PC-9 (cell line): Measurements from ENCODE around the gene LRRC58. TPM values are rescaled to one million over a fixed set of nuclear protein-coding genes. Genes with fewer than 3 reads are reported as not detected.
"Not testable (repeated sequence)": the region's sequence is repeated elsewhere in the genome, so short reads cannot be mapped to it uniquely, and the experiment has no call there.

ENCODE experiments used
- BruUV-seq: library from RNA; stranded (reverse); fragments of 400-500 nt; replicated peaks from 2 replicates; lab custom pipeline; 2021; lab: Mats Ljungman, UMichigan
- CTCF ChIA-PET: fragments of 300-600 bp; sonication (Branson Sonifier 250); formaldehyde crosslinking; loops from one replicate; lab custom pipeline; 2022; ENCODE audit warnings: antibody characterized with exemption; lab: Charles Lee
- POLR2A ChIA-PET: fragments of 300-600 bp; sonication (Branson Sonifier 250); formaldehyde crosslinking; loops from one replicate; lab custom pipeline; 2022; ENCODE audit warnings: antibody characterized with exemption; ENCODE audit not compliant: unreplicated experiment; lab: Charles Lee
- DNase-seq, 2 experiments: peaks; one replicate each; pipeline versions ENCODE4 v3.0.0 to v3.0.0-alpha.2; 2015 to 2022; ENCODE audit warnings: mixed read lengths in 1 of 2
- H2AFZ ChIP-seq: fragments of 200-600 bp; sonication (generic); 2 replicates; pipeline ENCODE4 v1.8.1; 2017; ENCODE audit warnings: antibody characterized with exemption
- H3F3A ChIP-seq: fragments of 200-600 bp; sonication (generic); 2 replicates; pipeline ENCODE4 v1.8.1; 2017; ENCODE audit warnings: antibody characterized with exemption, mild to moderate bottlenecking, low read depth; ENCODE audit not compliant: insufficient read depth
- H3K27ac ChIP-seq: fragments of 200-600 bp; sonication (generic); 2 replicates; pipeline ENCODE4 v1.6.1; 2016; ENCODE audit warnings: mixed run types
- H3K27me3 ChIP-seq: fragments of 200-600 bp; sonication (generic); 2 replicates; pipeline ENCODE4 v1.6.1; 2016; ENCODE audit warnings: low read depth, mixed run types; ENCODE audit not compliant: insufficient read depth
- H3K36me3 ChIP-seq: fragments of 200-600 bp; sonication (generic); 2 replicates; pipeline ENCODE4 v1.6.1; 2016; ENCODE audit warnings: low read depth, mixed run types
- H3K4me1 ChIP-seq: fragments of 200-600 bp; sonication (generic); replicated peaks from 2 replicates; pipeline ENCODE4 v1.6.1; 2016; ENCODE audit warnings: mixed run types; ENCODE audit not compliant: insufficient read depth
- H3K4me2 ChIP-seq: fragments of 200-600 bp; sonication (generic); 2 replicates; pipeline ENCODE4 v1.6.1; 2017; ENCODE audit warnings: mixed run types
- H3K4me3 ChIP-seq: fragments of 200-600 bp; sonication (generic); 2 replicates; pipeline ENCODE4 v1.6.1; 2016; ENCODE audit warnings: mixed run types
- H3K79me2 ChIP-seq: fragments of 200-600 bp; sonication (generic); 2 replicates; pipeline ENCODE4 v1.6.1; 2017; ENCODE audit warnings: low read depth, mixed run types
- H3K9me2 ChIP-seq: fragments of 200-600 bp; sonication (generic); 2 replicates; pipeline ENCODE4 v1.8.1; 2017; ENCODE audit warnings: mild to moderate bottlenecking; ENCODE audit not compliant: insufficient read depth
- H3K9me3 ChIP-seq: fragments of 200-600 bp; sonication (generic); 2 replicates; pipeline ENCODE4 v1.8.1; 2016; ENCODE audit warnings: low read depth; ENCODE audit not compliant: insufficient read depth
- H4K20me1 ChIP-seq: fragments of 200-600 bp; sonication (generic); 2 replicates; pipeline ENCODE4 v1.8.1; 2017; ENCODE audit not compliant: insufficient read depth
- CTCF ChIP-seq: fragments of 200-600 bp; sonication (generic); conservative IDR thresholded peaks from 2 replicates; pipeline ENCODE4 v1.6.1; 2017; ENCODE audit warnings: mixed run types, antibody characterized with exemption, mild to moderate bottlenecking, moderate library complexity
- EZH2 ChIP-seq: fragments of 200-600 bp; sonication (generic); IDR thresholded peaks from 2 replicates; pipeline ENCODE4 v1.8.0; 2017; ENCODE audit warnings: antibody characterized with exemption, low read depth
- intact Hi-C: fragments of 100-400 bp; cut with micrococcal nuclease; formaldehyde crosslinking; loops from one replicate; pipeline ENCODE4 v1.10.0; 2022; ENCODE audit not compliant: unreplicated experiment
- total RNA-seq: library from RNA; stranded (reverse); gene quantifications from 2 replicates; pipeline ENCODE4 v1.2.3, GENCODE V29; 2021

Gene LRRC58
- total RNA-seq, 1 experiment from 2014 or later: 28.9 TPM

DNA sequence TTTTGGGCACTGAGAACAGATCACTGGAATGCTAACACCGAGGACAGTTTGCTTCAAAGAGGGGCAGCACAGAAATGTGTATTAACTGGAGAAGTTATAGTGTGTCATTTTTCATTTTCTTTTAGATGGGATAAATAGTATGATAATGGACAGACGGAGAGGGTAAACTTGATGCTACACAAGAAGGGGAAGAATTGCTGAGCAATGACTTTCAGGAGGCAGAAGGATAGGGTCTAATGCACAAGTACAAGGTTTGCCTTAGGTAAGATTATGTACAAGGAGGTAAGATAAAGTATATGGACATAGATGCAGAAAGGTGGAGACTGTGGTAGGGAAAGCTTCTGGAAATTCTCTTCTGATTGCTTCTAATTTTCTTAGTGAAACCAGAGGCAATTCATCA is 32.3 kb upstream of the LRRC58 start:
- BruUV-seq: no TSS peak
- intact Hi-C loops: no loop called here
- POLR2A ChIA-PET: no interaction called here

DNA sequence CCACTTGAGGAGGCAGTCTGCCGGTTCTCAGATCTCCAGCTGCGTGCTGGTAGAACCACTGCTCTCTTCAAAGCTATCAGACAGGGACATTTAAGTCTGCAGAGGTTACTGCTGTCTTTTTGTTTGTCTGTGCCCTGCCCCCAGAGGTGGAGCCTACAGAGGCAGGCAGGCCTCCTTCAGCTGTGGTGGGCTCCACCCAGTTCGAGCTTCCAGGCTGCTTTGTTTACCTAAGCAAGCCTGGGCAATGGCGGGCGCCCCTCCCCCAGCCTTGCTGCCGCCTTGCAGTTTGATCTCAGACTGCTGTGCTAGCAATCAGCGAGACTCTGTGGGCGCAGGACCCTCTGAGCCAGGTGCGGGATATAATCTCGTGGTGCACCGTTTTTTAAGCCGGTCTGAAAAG is 28.8 kb upstream of the LRRC58 start:
- H3K27ac ChIP-seq, H3K36me3 ChIP-seq, H3K4me2 ChIP-seq, H3K9me3 ChIP-seq, H3K79me2 ChIP-seq, intact Hi-C loops, H3K4me3 ChIP-seq, DNase-seq, CTCF ChIA-PET, H4K20me1 ChIP-seq, POLR2A ChIA-PET, H3K4me1 ChIP-seq, H2AFZ ChIP-seq, H3F3A ChIP-seq, H3K9me2 ChIP-seq, H3K27me3 ChIP-seq, BruUV-seq: not testable (repeated sequence)

More for the DNA sequence above, 32.3 kb upstream of the LRRC58 start:
- no peak overlapping the region for H3K4me3 ChIP-seq
- H3K9me3 ChIP-seq: no peaks in the 10 kb centered on the region
- no peaks in the 10 kb centered on the region for H3F3A ChIP-seq
- no peak overlapping the region for H3K27ac ChIP-seq
- H3K36me3 ChIP-seq: no peaks in the 10 kb centered on the region
- H3K4me2 ChIP-seq: no peak overlapping the region
- no peaks in the 10 kb centered on the region for H3K9me2 ChIP-seq
- H4K20me1 ChIP-seq: no peaks in the 10 kb centered on the region
- H3K27me3 ChIP-seq: no peaks in the 10 kb centered on the region
- H2AFZ ChIP-seq: no peak overlapping the region
- DNase-seq: no peak
- no peaks in the 10 kb centered on the region for H3K79me2 ChIP-seq
- no peaks in the 10 kb centered on the region for H3K4me1 ChIP-seq
- CTCF ChIA-PET: no interaction called here
- TF ChIP-seq CTCF (no peak), EZH2 (no peak)

DNA sequence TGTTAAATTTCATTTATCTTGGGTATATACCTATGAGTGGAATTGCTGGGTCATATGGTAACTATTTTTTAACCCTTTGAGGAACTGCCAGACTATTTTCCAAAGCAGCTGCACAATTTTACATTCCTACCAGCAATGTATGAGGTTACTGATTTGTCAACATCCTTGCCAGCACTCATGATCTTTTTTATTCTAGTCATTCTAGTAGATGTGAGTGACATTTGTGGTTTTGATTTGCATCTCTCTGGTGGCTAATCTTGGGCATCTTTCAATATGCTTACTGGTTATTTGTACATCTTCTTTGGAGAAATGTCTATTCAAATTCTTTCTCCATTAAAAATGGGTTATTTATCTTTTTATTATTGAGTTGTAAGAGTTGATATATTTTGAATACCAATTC is 21.3 kb upstream of the LRRC58 start:
- Histone ChIP-seq H3K4me3 (no peak overlapping the region), H3K4me1 (no peaks in the 10 kb centered on the region), H3K4me2 (no peak overlapping the region), H3K9me3 (no peaks in the 10 kb centered on the region), H3K27ac (no peak overlapping the region), H4K20me1 (no peaks in the 10 kb centered on the region), H2AFZ (no peak overlapping the region), H3K79me2 (no peaks in the 10 kb centered on the region), H3F3A (no peaks in the 10 kb centered on the region), H3K27me3 (no peaks in the 10 kb centered on the region), H3K9me2 (no peaks in the 10 kb centered on the region; the same call in 1 of the 2 replicates), H3K36me3 (no peaks in the 10 kb centered on the region)
- BruUV-seq: no TSS peak
- DNase-seq: no peak
- TF ChIP-seq CTCF: no peak
- ChIA-PET CTCF (no interaction called here), POLR2A (no interaction called here)
- intact Hi-C loops: no loop called here

DNA sequence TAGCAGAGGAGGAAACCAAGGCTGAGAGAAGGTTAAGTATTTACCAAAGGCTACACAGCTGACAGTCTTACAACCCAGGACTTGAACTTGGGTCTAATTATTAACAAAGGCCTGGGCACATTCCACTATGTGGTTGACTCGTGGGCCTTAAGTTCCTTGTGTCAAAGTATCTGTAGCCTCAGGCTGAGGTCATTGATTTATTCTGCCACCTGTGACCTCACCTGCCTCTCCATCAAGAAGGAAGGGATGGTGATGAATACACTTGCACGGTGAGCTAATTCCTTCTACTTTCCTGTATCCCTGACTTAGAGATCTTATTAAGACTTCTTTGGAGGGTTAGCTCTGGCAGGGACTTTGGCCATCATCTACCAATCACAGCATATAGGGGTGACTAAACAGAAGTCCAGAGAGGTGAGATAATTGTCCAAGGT is 19.9 kb upstream of the LRRC58 start:
- H2AFZ ChIP-seq: no peak overlapping the region
- no peaks in the 10 kb centered on the region for H4K20me1 ChIP-seq
- no peaks in the 10 kb centered on the region; the same call in 1 of the 2 replicates for H3K9me2 ChIP-seq
- ChIA-PET POLR2A (no interaction called here), CTCF (interaction anchor here (0.6 kb wide), 1 partner anchor 68 kb away, joined by 4 read pairs; no protein-coding TSS in a partner anchor)
- no peaks in the 10 kb centered on the region for H3K27me3 ChIP-seq
- no TSS peak for BruUV-seq
- no peaks in the 10 kb centered on the region for H3F3A ChIP-seq
- TF ChIP-seq CTCF (no peak), EZH2 (no peak)
- DNase-seq: peak in 1 of 2 experiments; percentile 41
- no peaks in the 10 kb centered on the region for H3K9me3 ChIP-seq
- H3K4me2 ChIP-seq: no peak overlapping the region
- no peak overlapping the region for H3K27ac ChIP-seq
- no peaks in the 10 kb centered on the region for H3K79me2 ChIP-seq
- intact Hi-C loops: no loop called here
- H3K4me3 ChIP-seq: no peak overlapping the region
- no peaks in the 10 kb centered on the region for H3K4me1 ChIP-seq
- H3K36me3 ChIP-seq: no peaks in the 10 kb centered on the region
